Smooth muscle cell (in vitro differentiated cells): ENCODE measurements around the gene CAPN15. TPM values are rescaled to one million over a fixed set of nuclear protein-coding genes. Genes with fewer than 3 reads are reported as not detected.

ENCODE experiments used
- DNase-seq: peaks from one replicate; lab custom pipeline; 2025; ENCODE audit not compliant: unreplicated experiment; lab: John Stamatoyannopoulos, UW
- H2AFZ ChIP-seq: fragments of 200-600 bp; sonication (generic); 2 replicates; pipeline ENCODE4 v1.6.0; 2016; ENCODE audit warnings: antibody characterized with exemption, low read depth, mild to moderate bottlenecking
- H3F3A ChIP-seq: fragments of 200-600 bp; sonication (generic); 2 replicates; pipeline ENCODE4 v1.6.0; 2017; ENCODE audit warnings: antibody characterized with exemption, low read depth
- H3K27ac ChIP-seq: fragments of 200-600 bp; sonication (generic); 2 replicates; pipeline ENCODE4 v1.5.1; 2016; ENCODE audit warnings: low read depth, mild to moderate bottlenecking
- H3K27me3 ChIP-seq: fragments of 200-600 bp; sonication (generic); 2 replicates; pipeline ENCODE4 v1.6.1; 2016; ENCODE audit warnings: low read depth, mild to moderate bottlenecking
- H3K36me3 ChIP-seq: fragments of 200-600 bp; sonication (generic); 2 replicates; pipeline ENCODE4 v1.5.1; 2016; ENCODE audit warnings: low read depth
- H3K4me1 ChIP-seq: fragments of 200-600 bp; sonication (generic); 2 replicates; pipeline ENCODE4 v1.5.1; 2016; ENCODE audit warnings: low read depth
- H3K4me2 ChIP-seq: fragments of 200-600 bp; sonication (generic); 2 replicates; pipeline ENCODE4 v1.6.0; 2016; ENCODE audit warnings: mild to moderate bottlenecking
- H3K4me3 ChIP-seq: fragments of 200-600 bp; sonication (generic); 2 replicates; pipeline ENCODE4 v1.5.1; 2016; ENCODE audit warnings: mild to moderate bottlenecking
- H3K79me2 ChIP-seq: fragments of 200-600 bp; sonication (generic); 2 replicates; pipeline ENCODE4 v1.6.0; 2016; ENCODE audit warnings: low read depth, mild to moderate bottlenecking
- H3K9ac ChIP-seq: fragments of 200-600 bp; sonication (generic); 2 replicates; pipeline ENCODE4 v1.6.0; 2016; ENCODE audit warnings: low read depth
- H3K9me3 ChIP-seq: fragments of 200-600 bp; sonication (generic); replicated peaks from 2 replicates; pipeline ENCODE4 v1.5.1; 2016; ENCODE audit warnings: low read depth
- H4K20me1 ChIP-seq: fragments of 200-600 bp; sonication (generic); 2 replicates; pipeline ENCODE4 v1.6.0; 2016; ENCODE audit warnings: low read depth
- WGBS: methylation state at CpG from one replicate; pipeline ENCODE4 v1.1.7; 2016; ENCODE audit warnings: low lambda C conversion rate; 5-methylcytosine and 5-hydroxymethylcytosine counted together
- polyA plus RNA-seq: library from polyadenylated mRNA; unstranded; fragments of >200 nt; fragmentation: Nextera tagmentation; extraction: Ambion mirVana; gene quantifications from 2 replicates; pipeline ENCODE4 v1.2.1, GENCODE V29; 2016
- total RNA-seq: library from RNA; depleted of rRNA; stranded (reverse); fragments of >200 nt; gene quantifications from 2 replicates; pipeline ENCODE4 v1.2.3, GENCODE V29; 2014
- TF ChIP-seq, protein P1 (sequence below): fragments of 200-600 bp; sonication (generic); IDR thresholded peaks from 2 replicates; pipeline ENCODE4 v1.5.1; 2017; ENCODE audit warnings: borderline replicate concordance, mild to moderate bottlenecking, antibody characterized with exemption; ENCODE audit not compliant: insufficient read depth, poor library complexity, severe bottlenecking

Gene CAPN15
- total and polyA plus RNA-seq, 2 experiments from 2014 or later: 14.7 to 18.7 TPM

DNA sequence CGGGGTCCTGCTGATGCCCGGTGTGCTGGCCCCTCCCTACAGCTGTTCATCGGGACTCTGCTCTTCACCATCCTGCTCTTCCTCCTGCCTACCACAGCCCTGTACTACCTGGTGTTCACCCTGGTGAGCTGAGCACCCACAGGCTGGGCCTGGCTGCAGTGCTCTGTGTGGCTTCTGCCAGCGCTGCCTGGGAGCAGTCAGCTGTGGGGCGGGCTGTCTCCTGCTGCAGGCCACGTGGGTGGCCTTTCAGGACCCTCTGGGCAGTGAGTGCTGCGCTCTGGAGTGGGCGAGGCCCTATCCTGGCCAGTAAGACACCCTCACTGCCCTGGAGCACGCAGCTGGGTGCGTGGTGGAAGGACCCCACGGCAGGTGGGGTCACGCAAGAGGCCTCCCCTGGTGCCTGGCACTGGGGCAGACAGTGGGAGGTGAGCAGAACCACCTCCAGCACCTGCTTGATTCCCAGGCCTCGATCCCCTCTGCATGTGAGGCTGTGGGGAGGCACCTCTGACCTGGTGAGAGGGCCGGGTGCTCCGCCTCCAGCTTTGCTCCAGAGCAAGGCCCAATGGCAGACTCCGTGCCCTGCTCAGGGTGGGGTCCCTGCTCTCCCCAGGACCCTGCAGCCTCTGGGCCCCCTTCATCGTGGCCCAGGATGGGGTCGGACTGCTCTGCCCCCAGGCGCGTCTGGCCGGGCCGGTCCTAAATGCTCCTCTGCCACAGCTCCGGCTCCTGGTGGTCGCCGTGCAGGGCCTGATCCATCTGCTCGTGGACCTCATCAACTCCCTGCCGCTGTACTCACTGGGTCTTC lies 52.8 kb downstream of the CAPN15 start:
- Histone ChIP-seq H3K27ac (no peak overlapping the region), H3K9me3 (no peaks in the 10 kb centered on the region), H3K27me3 (no peaks in the 10 kb centered on the region), H2AFZ (no peak overlapping the region), H4K20me1 (no peaks in the 10 kb centered on the region), H3K4me3 (no peak overlapping the region), H3K9ac (no peak overlapping the region), H3F3A (no peaks in the 10 kb centered on the region), H3K4me1 (no peaks in the 10 kb centered on the region), H3K79me2 (no peaks in the 10 kb centered on the region), H3K36me3 (no peaks in the 10 kb centered on the region), H3K4me2 (no peak overlapping the region)
- WGBS: 98% methylated on average over 26 of the region's 27 CpGs
- TF ChIP-seq, protein P1, sequence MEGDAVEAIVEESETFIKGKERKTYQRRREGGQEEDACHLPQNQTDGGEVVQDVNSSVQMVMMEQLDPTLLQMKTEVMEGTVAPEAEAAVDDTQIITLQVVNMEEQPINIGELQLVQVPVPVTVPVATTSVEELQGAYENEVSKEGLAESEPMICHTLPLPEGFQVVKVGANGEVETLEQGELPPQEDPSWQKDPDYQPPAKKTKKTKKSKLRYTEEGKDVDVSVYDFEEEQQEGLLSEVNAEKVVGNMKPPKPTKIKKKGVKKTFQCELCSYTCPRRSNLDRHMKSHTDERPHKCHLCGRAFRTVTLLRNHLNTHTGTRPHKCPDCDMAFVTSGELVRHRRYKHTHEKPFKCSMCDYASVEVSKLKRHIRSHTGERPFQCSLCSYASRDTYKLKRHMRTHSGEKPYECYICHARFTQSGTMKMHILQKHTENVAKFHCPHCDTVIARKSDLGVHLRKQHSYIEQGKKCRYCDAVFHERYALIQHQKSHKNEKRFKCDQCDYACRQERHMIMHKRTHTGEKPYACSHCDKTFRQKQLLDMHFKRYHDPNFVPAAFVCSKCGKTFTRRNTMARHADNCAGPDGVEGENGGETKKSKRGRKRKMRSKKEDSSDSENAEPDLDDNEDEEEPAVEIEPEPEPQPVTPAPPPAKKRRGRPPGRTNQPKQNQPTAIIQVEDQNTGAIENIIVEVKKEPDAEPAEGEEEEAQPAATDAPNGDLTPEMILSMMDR: no peak
- DNase-seq: no peak

DNA sequence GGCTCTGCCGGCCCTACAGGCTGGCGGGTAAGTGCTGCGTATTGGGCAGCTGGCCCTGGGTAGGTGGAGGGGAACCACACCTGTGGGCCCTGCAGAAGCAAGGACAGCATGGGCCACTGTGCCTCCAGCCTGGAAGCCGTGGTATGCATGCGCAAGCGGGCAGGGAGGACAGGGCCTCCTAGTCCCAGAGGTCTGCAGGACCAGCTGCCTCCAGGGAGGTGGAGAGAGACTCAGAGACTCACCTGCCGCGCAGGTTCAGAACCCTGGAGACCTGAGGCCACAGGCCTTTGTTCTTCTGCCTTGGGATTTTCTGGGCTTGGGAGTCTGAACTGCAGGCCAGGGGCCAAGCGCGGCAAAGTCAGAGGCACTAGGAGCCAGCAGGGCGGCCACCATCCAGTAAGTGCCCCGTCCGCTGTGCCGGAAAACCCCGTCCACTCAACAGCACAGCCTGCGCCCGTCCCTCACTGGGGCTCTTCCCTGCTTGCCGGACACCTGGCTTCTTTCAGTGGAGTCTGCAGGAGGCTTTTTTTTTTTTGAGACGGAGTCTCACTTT lies 53.5 kb downstream of the CAPN15 start:
- Histone ChIP-seq H3K4me3 (no peak overlapping the region), H4K20me1 (no peaks in the 10 kb centered on the region), H3K4me2 (no peak overlapping the region), H3K9me3 (no peaks in the 10 kb centered on the region), H3K27me3 (no peaks in the 10 kb centered on the region), H3K79me2 (no peaks in the 10 kb centered on the region), H3K4me1 (no peaks in the 10 kb centered on the region), H3K36me3 (no peaks in the 10 kb centered on the region), H2AFZ (no peak overlapping the region), H3K27ac (no peak overlapping the region), H3F3A (no peaks in the 10 kb centered on the region), H3K9ac (no peak overlapping the region)
- no peak for DNase-seq
- 96% methylated on average over 19 of the region's 19 CpGs for WGBS
- TF ChIP-seq, protein P1: no peak

DNA sequence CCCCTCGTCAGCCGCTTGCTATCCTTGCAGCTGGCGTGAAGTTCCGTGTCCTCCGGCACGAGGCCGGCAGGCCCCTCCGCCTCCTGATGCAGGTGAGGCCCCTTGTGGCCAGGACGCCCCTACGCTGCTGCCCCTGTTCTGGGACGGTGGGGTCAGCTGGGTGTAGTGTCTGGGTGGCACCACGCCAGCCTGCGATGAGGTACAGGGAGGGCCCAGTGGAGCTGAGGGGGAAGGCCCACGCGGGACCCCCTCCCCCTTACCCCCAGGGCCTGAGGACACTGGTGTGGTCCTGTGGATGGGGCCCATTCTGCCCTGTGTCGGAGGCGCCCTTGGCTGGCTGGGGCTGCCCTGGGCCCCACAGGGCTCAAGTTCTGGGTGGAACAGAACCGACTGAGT lies 54.7 kb downstream of the CAPN15 start:
- H3K9me3 ChIP-seq: no peaks in the 10 kb centered on the region
- H3K4me2 ChIP-seq: no peak overlapping the region
- no peaks in the 10 kb centered on the region for H3K36me3 ChIP-seq
- no peak overlapping the region for H2AFZ ChIP-seq
- H3F3A ChIP-seq: no peaks in the 10 kb centered on the region
- no peak overlapping the region for H3K4me3 ChIP-seq
- peaks cover under 1% of the 10 kb centered on the region for H3K4me1 ChIP-seq
- TF ChIP-seq, protein P1: no peak
- no peaks in the 10 kb centered on the region for H3K79me2 ChIP-seq
- no peak overlapping the region for H3K27ac ChIP-seq
- no peak for DNase-seq
- H3K27me3 ChIP-seq: no peaks in the 10 kb centered on the region
- 91% methylated on average over 17 of the region's 18 CpGs for WGBS
- H4K20me1 ChIP-seq: no peaks in the 10 kb centered on the region
- no peak overlapping the region for H3K9ac ChIP-seq
